DMS153 (cell line): Measurements from ENCODE around the gene AZU1.

ENCODE experiments used
- DNase-seq: peaks from one replicate; lab custom pipeline; 2025; lab: John Stamatoyannopoulos, UW

AZU1 gene

GRCh38 chr19:797528-798414, 29.9 kb upstream of the AZU1 start:
- peak; percentile 2 for DNase-seq

DNA sequence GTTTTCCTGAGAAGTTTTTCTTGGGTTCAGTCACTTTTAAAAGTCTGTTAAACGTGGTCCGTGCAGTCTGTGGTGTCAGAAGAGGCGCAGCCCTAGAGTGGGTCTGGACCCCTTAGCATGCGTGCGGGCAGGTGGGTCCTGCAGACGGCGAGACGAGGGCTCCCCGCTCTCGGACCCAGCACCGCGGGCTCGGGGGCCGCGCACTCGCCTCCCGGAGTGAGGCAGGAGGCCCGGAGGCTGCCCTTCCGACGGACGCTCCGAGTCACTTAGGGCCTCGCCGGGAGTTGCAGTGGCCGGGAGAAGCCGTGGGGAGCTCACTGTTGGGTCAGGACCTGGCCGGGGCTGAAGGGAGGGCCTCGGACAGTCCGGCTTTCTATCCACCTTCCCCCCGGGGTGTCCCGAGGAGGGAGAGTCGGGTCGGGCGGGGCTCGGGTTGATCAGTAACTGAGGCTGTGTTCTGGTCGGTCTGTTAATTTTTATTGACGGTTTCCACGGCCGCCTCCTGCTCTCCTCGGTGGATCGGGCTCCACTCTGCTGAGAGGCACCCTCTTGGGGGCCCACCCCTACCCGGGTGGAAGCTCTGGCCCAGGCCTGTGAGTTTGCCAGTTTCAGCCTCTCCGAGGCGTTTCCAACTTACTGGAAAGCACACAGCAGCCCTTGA, 29.1 kb upstream of the AZU1 start:
- no peak for DNase-seq

GRCh38 chr19:799076-799881, 28.4 kb upstream of the AZU1 start:
- DNase-seq = no peak

DNA sequence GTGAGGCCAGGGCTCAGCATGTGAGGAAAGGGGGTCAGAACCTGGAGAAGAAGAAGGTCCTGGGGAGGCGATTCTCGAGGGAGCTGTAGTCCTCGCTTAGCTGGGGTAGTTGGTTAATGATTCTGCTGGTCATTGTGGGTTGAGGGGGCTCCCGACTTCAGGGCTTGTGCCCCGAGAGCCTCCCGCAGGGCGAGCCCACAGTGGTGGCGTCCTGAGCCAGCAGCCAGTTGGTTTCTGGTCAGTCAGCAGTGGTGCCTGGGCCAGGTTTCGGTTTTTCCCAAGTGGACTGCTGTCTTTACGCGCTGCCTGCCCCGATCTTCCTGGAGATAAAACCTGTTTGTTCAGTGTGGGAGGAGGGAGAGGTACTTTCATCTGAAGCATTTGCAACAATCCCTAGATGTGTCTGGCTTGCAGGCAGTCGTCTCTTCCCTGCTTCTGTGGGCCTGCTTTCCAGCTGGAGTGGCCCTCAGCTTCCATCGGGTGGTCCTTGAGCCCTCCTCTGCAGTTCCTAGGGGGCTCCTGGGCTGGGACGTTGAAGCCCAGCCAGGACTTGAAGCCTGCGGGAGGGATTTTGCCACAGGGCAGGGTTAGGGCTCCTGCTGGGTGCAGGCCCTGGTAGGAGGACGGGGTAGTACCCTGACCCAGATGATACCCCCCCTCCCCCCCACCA, 27.1 kb upstream of the AZU1 start:
- DNase-seq = no peak

DNA sequence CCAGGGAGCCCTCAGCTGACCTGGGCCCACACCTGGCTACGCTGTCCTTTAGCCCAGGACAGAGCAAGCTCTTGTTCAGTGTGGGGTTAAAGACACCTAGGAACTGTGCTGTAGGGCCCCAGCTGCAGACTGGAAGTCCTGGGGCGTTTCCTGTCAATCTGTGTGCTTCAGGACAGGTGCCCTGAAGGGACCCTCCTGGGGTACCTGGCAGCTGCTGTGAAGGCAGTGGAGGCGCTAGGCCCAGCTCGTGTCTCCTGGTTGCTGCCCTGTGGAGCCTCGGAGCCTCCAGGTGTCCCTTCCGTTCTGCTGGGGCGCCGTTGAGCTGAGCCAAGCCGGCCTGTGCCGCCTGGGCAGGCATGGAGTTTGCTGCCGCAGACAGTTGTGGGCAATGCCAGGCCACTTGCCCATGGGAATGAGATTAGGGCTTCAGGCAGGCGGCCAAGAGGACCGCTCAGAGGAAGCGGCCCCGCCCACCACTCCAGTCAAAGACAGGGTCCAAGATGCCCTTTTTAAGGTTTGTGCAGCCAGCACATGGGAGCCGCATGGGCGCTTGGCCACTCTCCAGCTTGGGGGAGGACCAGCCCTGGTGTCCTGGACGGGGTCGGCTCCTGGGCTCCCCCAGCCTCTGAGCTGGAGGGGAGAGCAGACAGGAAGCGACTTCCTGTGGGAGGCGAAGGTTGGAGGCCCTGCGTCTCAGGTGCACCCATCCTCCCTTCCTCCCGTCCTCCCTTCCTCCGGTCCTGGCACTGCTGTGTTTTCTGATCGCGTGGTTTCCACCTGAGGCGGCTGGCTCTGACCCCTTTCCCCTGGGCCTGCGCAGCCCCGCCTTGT, 26.4 kb upstream of the AZU1 start:
- no peak for DNase-seq

DNA sequence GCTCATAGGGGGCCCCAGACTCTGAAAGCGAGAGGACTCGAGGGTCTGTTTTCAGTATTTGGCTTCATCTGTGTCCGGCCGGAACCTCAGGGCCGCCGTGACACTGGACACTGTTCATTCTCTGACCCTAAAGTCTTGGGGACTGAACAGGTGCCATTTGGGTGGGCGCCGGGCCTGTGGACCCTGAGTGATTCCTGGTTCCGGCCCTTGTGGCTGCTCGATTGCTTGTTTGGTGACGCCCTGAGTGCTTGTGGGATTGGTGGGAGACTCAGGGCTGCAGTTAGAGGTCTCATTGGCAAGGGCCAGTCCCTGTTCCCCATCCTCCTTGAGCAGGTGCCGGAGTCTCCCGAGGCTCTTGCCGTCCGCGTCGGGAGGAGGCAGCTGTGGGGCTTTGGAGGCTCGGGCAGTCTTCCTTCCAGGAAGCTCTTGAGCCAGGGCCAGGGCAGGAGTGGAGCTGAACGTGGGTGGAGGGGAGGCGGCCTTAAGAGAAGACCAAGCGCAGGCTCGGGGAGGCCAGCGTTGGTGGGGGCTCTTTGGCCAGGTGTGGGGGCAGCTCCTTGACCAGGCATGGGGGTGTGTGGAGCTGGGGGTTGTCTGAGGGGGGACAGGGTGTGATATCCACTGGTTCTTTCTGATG, 25.7 kb upstream of the AZU1 start:
- no peak for DNase-seq

GRCh38 chr19:802498-803098, 25.0 kb upstream of the AZU1 start:
- no peak for DNase-seq

DNA sequence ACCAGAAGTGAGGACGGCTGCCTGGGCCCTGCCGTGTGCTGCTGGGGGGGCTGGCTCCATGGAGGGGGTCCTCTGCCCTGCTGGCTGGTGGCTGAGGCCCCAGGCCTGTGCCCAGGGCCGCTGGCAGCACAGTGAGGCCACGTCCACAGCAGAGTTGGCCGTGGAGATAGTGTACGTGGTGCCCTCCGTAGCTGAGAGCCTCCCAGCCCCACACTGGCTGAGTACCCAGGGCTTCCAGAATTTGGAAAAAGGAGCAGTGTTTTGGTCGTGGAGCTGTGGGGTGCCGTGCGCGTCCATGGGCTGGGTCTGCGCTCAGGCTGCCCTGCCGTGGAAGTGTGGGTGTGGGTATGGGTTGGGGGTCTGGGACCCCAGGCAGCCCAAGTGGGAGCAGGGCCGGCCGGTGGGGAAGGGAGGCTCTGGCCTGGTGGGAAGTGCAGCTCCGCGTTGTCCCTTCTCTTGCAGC, 24.5 kb upstream of the AZU1 start:
- DNase-seq = no peak

GRCh38 chr19:803686-804418, 23.8 kb upstream of the AZU1 start:
- DNase-seq = no peak

GRCh38 chr19:804419-805165, 23.0 kb upstream of the AZU1 start:
- DNase-seq = no peak

- no peak for DNase-seq
These were observed 22.5 kb upstream of the AZU1 start for GRCh38 chr19:805166-805551.

DNA sequence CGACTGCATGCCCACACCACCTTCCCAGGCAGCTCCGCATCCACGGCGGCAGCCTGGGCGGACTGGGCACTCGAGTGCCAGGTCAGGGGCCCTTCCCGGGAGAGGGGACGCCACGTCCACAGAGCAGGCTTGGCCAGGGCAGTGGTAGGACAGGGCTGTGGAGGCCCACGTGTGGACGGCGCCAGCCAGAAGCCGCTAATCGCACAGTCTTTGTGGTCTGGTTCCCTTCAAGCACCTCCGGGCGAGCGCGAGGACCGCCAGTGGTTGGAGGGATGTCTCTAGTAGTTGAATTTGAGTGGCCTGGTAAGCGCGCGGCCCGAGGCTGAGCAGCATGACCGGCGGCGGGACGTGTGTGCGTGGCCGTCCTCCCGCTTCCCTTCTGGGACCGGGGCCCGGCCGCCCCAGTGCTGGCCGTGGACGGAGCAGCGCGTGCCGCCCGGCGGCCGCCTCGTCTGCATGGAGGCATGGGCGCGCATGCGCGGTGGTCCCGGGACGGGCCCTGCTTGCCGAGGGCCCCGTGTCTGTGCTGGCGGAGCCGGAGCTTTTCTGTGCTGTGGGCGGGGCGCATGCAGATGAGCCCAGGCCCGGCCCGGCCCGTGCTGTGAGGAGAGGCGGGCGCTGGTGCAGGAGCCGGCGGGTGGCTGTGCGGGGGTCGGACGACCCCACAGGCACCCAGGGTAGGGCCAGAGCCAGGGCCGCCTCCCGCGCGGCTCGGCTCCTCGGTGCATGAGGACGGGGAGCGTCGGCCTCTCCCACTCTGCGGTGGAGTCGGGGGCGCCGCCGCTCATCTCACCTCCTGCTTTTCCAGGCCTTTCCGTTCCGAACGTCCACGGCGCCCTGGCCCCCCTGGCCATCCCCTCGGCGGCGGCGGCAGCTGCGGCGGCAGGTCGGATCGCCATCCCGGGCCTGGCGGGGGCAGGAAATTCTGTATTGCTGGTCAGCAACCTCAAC, 21.8 kb upstream of the AZU1 start:
- DNase-seq = no peak

DNA sequence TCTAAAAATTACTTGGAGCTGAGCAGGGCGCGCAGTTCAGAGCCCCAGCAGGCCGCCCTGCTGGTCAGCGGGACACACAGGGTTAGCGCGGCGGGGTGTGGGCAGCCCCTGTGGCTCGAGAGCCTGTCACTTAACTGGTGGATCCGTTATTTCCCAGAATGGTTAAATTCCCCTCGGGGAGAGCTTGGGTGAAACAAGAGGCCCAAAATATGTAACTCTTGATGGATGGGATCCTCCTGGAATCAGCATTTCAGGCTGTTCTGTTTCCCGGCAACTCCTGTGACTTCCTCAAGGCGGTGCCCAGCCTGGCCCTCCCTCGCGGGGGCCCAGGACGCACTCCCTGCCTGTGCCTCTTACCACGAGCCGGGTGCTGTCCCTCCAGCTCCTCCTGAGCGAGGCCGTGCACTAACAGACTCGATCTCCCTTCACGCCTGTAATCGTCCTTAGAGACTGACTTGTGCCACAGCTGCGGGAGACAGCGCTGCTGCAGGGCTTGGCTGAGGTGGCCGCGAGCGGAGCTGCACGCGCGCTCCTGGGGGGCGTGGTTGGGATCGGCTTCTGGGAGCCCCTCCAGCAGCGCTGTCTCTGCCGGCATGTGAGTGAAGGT, 20.7 kb upstream of the AZU1 start:
- DNase-seq = no peak

GRCh38 chr19:807627-808422, 19.8 kb upstream of the AZU1 start:
- DNase-seq = no peak

DNA sequence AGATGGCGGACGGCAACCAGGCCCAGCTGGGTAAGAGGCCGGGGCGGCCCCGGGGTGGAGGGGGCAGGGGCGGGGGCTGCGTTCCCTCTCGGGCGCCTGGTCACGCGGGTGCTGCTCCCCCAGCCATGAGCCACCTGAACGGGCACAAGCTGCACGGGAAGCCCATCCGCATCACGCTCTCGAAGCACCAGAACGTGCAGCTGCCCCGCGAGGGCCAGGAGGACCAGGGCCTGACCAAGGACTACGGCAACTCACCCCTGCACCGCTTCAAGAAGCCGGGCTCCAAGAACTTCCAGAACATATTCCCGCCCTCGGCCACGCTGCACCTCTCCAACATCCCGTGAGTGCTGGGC, 19.2 kb upstream of the AZU1 start:
- DNase-seq = no peak

- no peak for DNase-seq
These were observed 17.4 kb upstream of the AZU1 start for GRCh38 chr19:810077-810855.
